K562 (cell line): ENCODE data around the gene PPP1R13L. TPM values are rescaled to one million over a fixed set of nuclear protein-coding genes. Genes with fewer than 3 reads are reported as not detected.
A peak's percentile ranks its signal among the peaks of the same experiment; 100 is the strongest.

ENCODE experiments used
- ARNT ChIP-seq, 2 experiments: fragments of 450-650 bp; IDR thresholded peaks; 2 replicates each; pipeline ENCODE4 v1.6.1; 2016; ENCODE audit warnings: mild to moderate bottlenecking in 1 of 2
- CCNT2 ChIP-seq: IDR thresholded peaks from 2 replicates; pipeline ENCODE4 v1.6.1; 2011; ENCODE audit warnings: borderline replicate concordance, low read depth, mild to moderate bottlenecking, moderate library complexity, mixed read lengths, low read length; ENCODE audit not compliant: insufficient read length; ENCODE audit errors: extremely low read depth
- DACH1 ChIP-seq: fragments of 450-650 bp; IDR thresholded peaks from 2 replicates; pipeline ENCODE4 v1.6.1; 2018; ENCODE audit not compliant: partially characterized antibody
- E2F6 ChIP-seq, 2 experiments: IDR thresholded peaks; 2 replicates each; pipeline ENCODE4 v1.6.1; 2011; ENCODE audit warnings: borderline replicate concordance in 1 of 2, control low read depth in 1 of 2, low read depth in 1 of 2, low read length in 1 of 2, mild to moderate bottlenecking in 1 of 2, mixed read lengths in 1 of 2, moderate library complexity in 1 of 2; ENCODE audit not compliant: insufficient read depth in 1 of 2, insufficient read length in 1 of 2, poor library complexity in 1 of 2, severe bottlenecking in 1 of 2; ENCODE audit errors: extremely low read depth in 1 of 2
- GTF2A2 ChIP-seq: IDR thresholded peaks from 2 replicates; pipeline ENCODE4 v1.6.1; 2016; ENCODE audit warnings: mild to moderate bottlenecking, missing genetic modification characterization, missing compliant biosample characterization
- GTF2F1 ChIP-seq: IDR thresholded peaks from 2 replicates; pipeline ENCODE4 v1.6.1; 2011; ENCODE audit warnings: low read depth, low read length, improper control_type of control experiment
- KAT7 ChIP-seq: sonication (generic); formaldehyde crosslinking; IDR thresholded peaks from 2 replicates; pipeline ENCODE4 v1.8.0; 2022; ENCODE audit warnings: missing genetic modification reagents, mild to moderate bottlenecking, borderline replicate concordance
- KAT8 ChIP-seq: fragments of 450-650 bp; IDR thresholded peaks from 2 replicates; pipeline ENCODE4 v1.6.1; 2016; ENCODE audit warnings: low read depth, mild to moderate bottlenecking
- NR1H2 ChIP-seq: sonication (generic); formaldehyde crosslinking; IDR thresholded peaks from 2 replicates; pipeline ENCODE4 v1.4.0; 2020; ENCODE audit warnings: mild to moderate bottlenecking, missing genetic modification reagents
- PATZ1 ChIP-seq: fragments of 250-450 bp; sonication (Bioruptor Pico); IDR thresholded peaks from 2 replicates; pipeline ENCODE4 v1.5.0; 2020; ENCODE audit warnings: mild to moderate bottlenecking, borderline replicate concordance
- PCBP1 ChIP-seq: fragments of 200-400 bp; formaldehyde crosslinking; IDR thresholded peaks from 2 replicates; pipeline ENCODE4 v1.6.1; 2018; ENCODE audit warnings: mild to moderate bottlenecking, low read depth, low read length; ENCODE audit not compliant: poor library complexity, severe bottlenecking
- PRDM10 ChIP-seq: fragments of 450-650 bp; IDR thresholded peaks from 2 replicates; pipeline ENCODE4 v1.6.1; 2018; ENCODE audit not compliant: partially characterized antibody
- RCOR1 ChIP-seq, 2 experiments: IDR thresholded peaks; 2 replicates each; pipeline ENCODE4 v1.6.1; 2012; ENCODE audit warnings: low read depth in 2 of 2, low read length in 2 of 2, borderline replicate concordance in 1 of 2, improper control_type of control experiment in 1 of 2
- RNF2 ChIP-seq: sonication (generic); IDR thresholded peaks from 2 replicates; pipeline ENCODE4 v1.6.1; 2016
- SAP30 ChIP-seq: fragments of 200-600 bp; sonication (generic); IDR thresholded peaks from 2 replicates; pipeline ENCODE4 v1.6.1; 2012; ENCODE audit warnings: borderline replicate concordance, low read depth, mild to moderate bottlenecking, moderate library complexity, low read length, control low read depth, inconsistent platforms; ENCODE audit not compliant: insufficient read depth, poor library complexity, severe bottlenecking
- SMAD4 ChIP-seq: fragments of 250-450 bp; sonication (Bioruptor Pico); conservative IDR thresholded peaks from 2 replicates; pipeline ENCODE4 v1.8.0; 2021; ENCODE audit warnings: inconsistent platforms, mild to moderate bottlenecking, moderate library complexity
- SP2 ChIP-seq: IDR thresholded peaks from 2 replicates; pipeline ENCODE4 v1.6.1; 2011; ENCODE audit warnings: mild to moderate bottlenecking, low read depth, low read length, moderate library complexity; ENCODE audit not compliant: poor library complexity, severe bottlenecking; ENCODE audit errors: extremely low read depth
- U2AF1 ChIP-seq: fragments of 200-400 bp; formaldehyde crosslinking; optimal IDR thresholded peaks from 2 replicates; pipeline ENCODE3; 2017; ENCODE audit warnings: mild to moderate bottlenecking, low read depth, low read length, moderate library complexity
- ZBTB17 ChIP-seq: fragments of 450-650 bp; formaldehyde crosslinking; IDR thresholded peaks from 2 replicates; pipeline ENCODE4 v1.4.0; 2020; ENCODE audit warnings: mild to moderate bottlenecking
- ZFP30 ChIP-seq: fragments of 250-450 bp; sonication (Bioruptor Pico); IDR thresholded peaks from 2 replicates; pipeline ENCODE4 v1.8.0; 2022; ENCODE audit warnings: moderate library complexity, mild to moderate bottlenecking, inconsistent platforms, borderline replicate concordance
- ZNF224 ChIP-seq: sonication (generic); formaldehyde crosslinking; IDR thresholded peaks from 2 replicates; pipeline ENCODE4 v1.8.0; 2022; ENCODE audit warnings: mild to moderate bottlenecking, missing genetic modification reagents
- ZNF41 ChIP-seq: fragments of 250-450 bp; sonication (Bioruptor Pico); conservative IDR thresholded peaks from 2 replicates; pipeline ENCODE4 v1.4.0; 2020; ENCODE audit warnings: mild to moderate bottlenecking
- polyA plus RNA-seq, 8 experiments: library from polyadenylated mRNA; depleted of rRNA in 4 of 8; stranded (reverse) in 5 of 8; unstranded in 3 of 8; fragments of >200 nt; fragmentation: Nextera tagmentation in 2 of 8; fragmentation: Illumina TruSeq in 1 of 8; extraction: Ambion mirVana in 2 of 8; extraction: Trizol in 1 of 8; gene quantifications; 2 replicates each; pipeline versions ENCODE4 v1.2.1 to v1.2.3, GENCODE V29; 2011 to 2014; ENCODE audit warnings: inconsistent platforms in 1 of 8, missing spikeins in 1 of 8
- total RNA-seq, 7 experiments: library from RNA; depleted of rRNA in 6 of 7; stranded (reverse); fragments of >200 nt in 6 of 7; fragmentation: Illumina TruSeq in 2 of 7; extraction: Trizol in 2 of 7; gene quantifications; 2 replicates each; pipeline versions ENCODE4 v1.2.1 to v1.2.3, GENCODE V29; 2011 to 2021; ENCODE audit warnings: low replicate concordance in 1 of 7

PPP1R13L gene
- total and polyA plus RNA-seq, 9 of the 15 experiments (the other 6 are each of a cell fraction or from before 2014, with no cell fraction given) = 0.32 to 6.7 (median 2.0) TPM

- TF ChIP-seq PRDM10 = peak; percentile 25
- no peak for TF ChIP-seq PATZ1 (CRISPR knock-in tag)
- TF ChIP-seq ZNF224 (CRISPR knock-in tag) = no peak
- no peak for TF ChIP-seq U2AF1
- TF ChIP-seq CCNT2 = no peak
- TF ChIP-seq RNF2 = no peak
- no peak for TF ChIP-seq E2F6 (IDR thresholded peaks at IDR 0.05; ENCODE audit: borderline replicate concordance in 1 of 2, extremely low read depth in 1 of 2, insufficient read depth in 1 of 2, insufficient read length in 1 of 2, low read depth in 1 of 2, low read length in 1 of 2, poor library complexity in 1 of 2, severe bottlenecking in 1 of 2)
- TF ChIP-seq KAT7 = no peak
- no peak for TF ChIP-seq PCBP1
- TF ChIP-seq ARNT (IDR thresholded peaks at IDR 0.05) = peak in 1 of 2 experiments; percentile 48; a peak in 1 of 4 replicates
- no peak for TF ChIP-seq ZBTB17 (CRISPR knock-in tag)
- no peak for TF ChIP-seq KAT8
- no peak for TF ChIP-seq SAP30
- no peak for TF ChIP-seq ZFP30 (CRISPR knock-in tag)
- peak; percentile 22 for TF ChIP-seq DACH1
- TF ChIP-seq ZNF41 = no peak
- no peak for TF ChIP-seq SP2
- TF ChIP-seq RCOR1 (IDR thresholded peaks at IDR 0.05; ENCODE audit: borderline replicate concordance in 1 of 2, low read depth in 2 of 2, low read length in 2 of 2) = peak; percentile 60 to 95; a peak in 2 of 4 replicates
- no peak for TF ChIP-seq GTF2F1
- TF ChIP-seq NR1H2 (CRISPR knock-in tag) = no peak
- no peak for TF ChIP-seq SMAD4 (CRISPR knock-in tag)
- TF ChIP-seq GTF2A2 (tag) = no peak
Measured at GRCh38 chr19:45446295-45446694, 41.4 kb upstream of the PPP1R13L start (continued).
